ENCODE results near the gene SLC10A2.

Gene SLC10A2

GRCh38 chr13:103012646-103013045 lies 53.6 kb downstream of the SLC10A2 start:
- no peak for TF ChIP-seq CTCF (conservative IDR thresholded peaks at IDR 0.05; ENCODE audit: low read depth)
- POLR2A ChIA-PET (ENCODE audit: low non-redundant PET) = no interaction called here
- no peak for DNase-seq (ENCODE audit: low spot score)
- CTCF ChIA-PET = no interaction called here
- no peak overlapping the region for H3K27ac ChIP-seq

GRCh38 chr13:103009051-103009840 lies 57.0 kb downstream of the SLC10A2 start:
- CTCF ChIA-PET = no interaction called here
- POLR2A ChIA-PET (ENCODE audit: low non-redundant PET) = no interaction called here
- TF ChIP-seq CTCF (conservative IDR thresholded peaks at IDR 0.05; ENCODE audit: low read depth) = no peak
- DNase-seq (ENCODE audit: low spot score) = no peak
- no peak overlapping the region for H3K27ac ChIP-seq

- POLR2A ChIA-PET (ENCODE audit: low non-redundant PET) = no interaction called here
- TF ChIP-seq CTCF (conservative IDR thresholded peaks at IDR 0.05; ENCODE audit: low read depth) = no peak
- CTCF ChIA-PET = no interaction called here
- H3K27ac ChIP-seq = no peak overlapping the region
- no peak for DNase-seq (ENCODE audit: low spot score)
Measured at GRCh38 chr13:103007427-103007762, 58.8 kb downstream of the SLC10A2 start.

- POLR2A ChIA-PET (ENCODE audit: low non-redundant PET) = no interaction called here
Measured at GRCh38 chr13:103006641-103007426, 59.4 kb downstream of the SLC10A2 start.

GRCh38 chr13:103004661-103005345 lies 61.4 kb downstream of the SLC10A2 start:
- no peak overlapping the region for H3K27ac ChIP-seq
- ChIA-PET CTCF (no interaction called here), POLR2A (ENCODE audit: low non-redundant PET) (no interaction called here)
- DNase-seq (ENCODE audit: low spot score) = no peak
- TF ChIP-seq CTCF (conservative IDR thresholded peaks at IDR 0.05; ENCODE audit: low read depth) = no peak

More at GRCh38 chr13:103006641-103007426, 59.4 kb downstream of the SLC10A2 start:
- CTCF ChIA-PET = no interaction called here
- TF ChIP-seq CTCF (conservative IDR thresholded peaks at IDR 0.05; ENCODE audit: low read depth) = no peak
- no peak for DNase-seq (ENCODE audit: low spot score)
- H3K27ac ChIP-seq = no peak overlapping the region

- POLR2A ChIA-PET (ENCODE audit: low non-redundant PET) = no interaction called here
Measured at GRCh38 chr13:103003631-103004030, 62.6 kb downstream of the SLC10A2 start.

More at GRCh38 chr13:103003631-103004030, 62.6 kb downstream of the SLC10A2 start:
- no peak for TF ChIP-seq CTCF (conservative IDR thresholded peaks at IDR 0.05; ENCODE audit: low read depth)
- no peak for DNase-seq (ENCODE audit: low spot score)
- CTCF ChIA-PET = no interaction called here
- H3K27ac ChIP-seq = no peak overlapping the region

Measured in RWPE1 (cell line).